DND-41 (cell line): Measurements from ENCODE around the gene HDAC7.

ENCODE experiments used
- ATAC-seq: fragments of 200-7000 bp; cut with Tn5 transposase; 3 replicates; pipeline ENCODE4 v1.9.1; 2021; ENCODE audit warnings: low read depth; ENCODE audit not compliant: insufficient read depth
- DNase-seq: peaks from one replicate; pipeline ENCODE4 v3.0.0-alpha.2; 2020
- H2AFZ ChIP-seq: 2 replicates; pipeline ENCODE4 v1.6.0; 2012; ENCODE audit warnings: low read depth, low read length
- H3K27ac ChIP-seq: 2 replicates; pipeline ENCODE4 v1.5.1; 2012; ENCODE audit warnings: low read length, inconsistent platforms
- H3K27me3 ChIP-seq: fragments of 200-600 bp; sonication (generic); 2 replicates; pipeline ENCODE4 v1.6.0; 2012; ENCODE audit warnings: low read length, mild to moderate bottlenecking, inconsistent platforms; ENCODE audit not compliant: insufficient read depth, poor library complexity
- H3K36me3 ChIP-seq: 2 replicates; pipeline ENCODE4 v1.5.1; 2012; ENCODE audit warnings: low read length, inconsistent platforms; ENCODE audit not compliant: insufficient read depth
- H3K4me1 ChIP-seq: 2 replicates; pipeline ENCODE4 v1.5.1; 2012; ENCODE audit warnings: mild to moderate bottlenecking, low read length; ENCODE audit not compliant: insufficient read depth
- H3K4me2 ChIP-seq: 2 replicates; pipeline ENCODE4 v1.6.0; 2012; ENCODE audit warnings: mild to moderate bottlenecking, moderate library complexity, low read length, inconsistent platforms; ENCODE audit not compliant: insufficient read depth
- H3K4me3 ChIP-seq, 2 experiments: fragments of 200-600 bp in 1 of 2; shearing (Covaris generic) in 1 of 2; 2 replicates each; pipeline ENCODE4 v1.5.1; 2012 to 2016; ENCODE audit warnings: inconsistent platforms in 2 of 2, low read length in 2 of 2, mild to moderate bottlenecking in 2 of 2, low read depth in 1 of 2, moderate library complexity in 1 of 2
- H3K79me2 ChIP-seq: 2 replicates; pipeline ENCODE4 v1.6.0; 2012; ENCODE audit warnings: low read length, inconsistent platforms; ENCODE audit not compliant: insufficient read depth
- H3K9ac ChIP-seq: 2 replicates; pipeline ENCODE4 v1.6.0; 2012; ENCODE audit warnings: low read depth, mild to moderate bottlenecking, inconsistent platforms, low read length, moderate library complexity
- H3K9me3 ChIP-seq: 2 replicates; pipeline ENCODE4 v1.5.1; 2012; ENCODE audit warnings: low read length, moderate library complexity, mild to moderate bottlenecking, inconsistent platforms; ENCODE audit not compliant: insufficient read depth, severe bottlenecking
- H4K20me1 ChIP-seq: 2 replicates; pipeline ENCODE4 v1.6.0; 2012; ENCODE audit warnings: low read length; ENCODE audit not compliant: insufficient read depth
- EZH2 ChIP-seq: IDR thresholded peaks from 3 replicates; pipeline ENCODE4 v1.6.1; 2012; ENCODE audit warnings: borderline replicate concordance, low read depth, mild to moderate bottlenecking, moderate library complexity, low read length, inconsistent platforms; ENCODE audit not compliant: severe bottlenecking
- TF ChIP-seq, protein P1 (sequence below): IDR thresholded peaks from 2 replicates; pipeline ENCODE4 v1.5.1; 2012; ENCODE audit warnings: borderline replicate concordance, low read length, moderate library complexity, mild to moderate bottlenecking; ENCODE audit not compliant: poor library complexity, severe bottlenecking; ENCODE audit errors: extremely low read depth

The HDAC7 gene

DNA sequence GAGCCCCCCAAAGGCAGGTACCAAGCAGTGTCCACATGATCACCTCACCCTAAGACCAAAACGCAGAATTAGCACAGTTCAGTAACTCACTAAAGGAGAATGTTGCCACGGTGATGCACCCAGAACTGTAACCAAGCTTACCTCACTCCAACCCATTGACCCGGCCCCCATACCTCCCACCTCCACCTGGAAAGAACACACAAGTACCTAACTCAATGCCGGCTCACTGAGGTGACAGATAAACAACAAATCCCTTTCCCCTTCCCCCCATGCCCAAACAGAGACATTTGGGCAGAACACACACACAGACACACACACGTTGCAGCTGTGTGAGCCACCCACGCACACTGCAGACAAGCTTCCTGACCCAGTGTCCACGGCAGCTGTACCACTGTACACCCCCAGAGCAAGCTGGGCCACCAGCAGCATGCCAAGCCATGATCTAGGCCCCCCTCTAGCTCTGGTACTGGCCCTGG lies 62.3 kb downstream of the HDAC7 start:
- H4K20me1 ChIP-seq = peaks cover 9% of the 10 kb centered on the region; the same call in 1 of the 2 replicates
- no peak overlapping the region; the same call in 1 of the 2 replicates for H3K4me2 ChIP-seq
- no peak for ATAC-seq
- H3K4me3 ChIP-seq = no peak overlapping the region
- H3K79me2 ChIP-seq = no peaks in the 10 kb centered on the region
- H3K36me3 ChIP-seq = no peaks in the 10 kb centered on the region
- peaks cover 16% of the 10 kb centered on the region for H3K4me1 ChIP-seq
- H3K27me3 ChIP-seq = peaks cover 8% of the 10 kb centered on the region
- DNase-seq = no peak
- TF ChIP-seq, protein P1, sequence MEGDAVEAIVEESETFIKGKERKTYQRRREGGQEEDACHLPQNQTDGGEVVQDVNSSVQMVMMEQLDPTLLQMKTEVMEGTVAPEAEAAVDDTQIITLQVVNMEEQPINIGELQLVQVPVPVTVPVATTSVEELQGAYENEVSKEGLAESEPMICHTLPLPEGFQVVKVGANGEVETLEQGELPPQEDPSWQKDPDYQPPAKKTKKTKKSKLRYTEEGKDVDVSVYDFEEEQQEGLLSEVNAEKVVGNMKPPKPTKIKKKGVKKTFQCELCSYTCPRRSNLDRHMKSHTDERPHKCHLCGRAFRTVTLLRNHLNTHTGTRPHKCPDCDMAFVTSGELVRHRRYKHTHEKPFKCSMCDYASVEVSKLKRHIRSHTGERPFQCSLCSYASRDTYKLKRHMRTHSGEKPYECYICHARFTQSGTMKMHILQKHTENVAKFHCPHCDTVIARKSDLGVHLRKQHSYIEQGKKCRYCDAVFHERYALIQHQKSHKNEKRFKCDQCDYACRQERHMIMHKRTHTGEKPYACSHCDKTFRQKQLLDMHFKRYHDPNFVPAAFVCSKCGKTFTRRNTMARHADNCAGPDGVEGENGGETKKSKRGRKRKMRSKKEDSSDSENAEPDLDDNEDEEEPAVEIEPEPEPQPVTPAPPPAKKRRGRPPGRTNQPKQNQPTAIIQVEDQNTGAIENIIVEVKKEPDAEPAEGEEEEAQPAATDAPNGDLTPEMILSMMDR = no peak
- no peak for TF ChIP-seq EZH2
- H3K9ac ChIP-seq = no peak overlapping the region
- no peak overlapping the region for H3K27ac ChIP-seq
- no peaks in the 10 kb centered on the region for H3K9me3 ChIP-seq
- no peak overlapping the region for H2AFZ ChIP-seq

DNA sequence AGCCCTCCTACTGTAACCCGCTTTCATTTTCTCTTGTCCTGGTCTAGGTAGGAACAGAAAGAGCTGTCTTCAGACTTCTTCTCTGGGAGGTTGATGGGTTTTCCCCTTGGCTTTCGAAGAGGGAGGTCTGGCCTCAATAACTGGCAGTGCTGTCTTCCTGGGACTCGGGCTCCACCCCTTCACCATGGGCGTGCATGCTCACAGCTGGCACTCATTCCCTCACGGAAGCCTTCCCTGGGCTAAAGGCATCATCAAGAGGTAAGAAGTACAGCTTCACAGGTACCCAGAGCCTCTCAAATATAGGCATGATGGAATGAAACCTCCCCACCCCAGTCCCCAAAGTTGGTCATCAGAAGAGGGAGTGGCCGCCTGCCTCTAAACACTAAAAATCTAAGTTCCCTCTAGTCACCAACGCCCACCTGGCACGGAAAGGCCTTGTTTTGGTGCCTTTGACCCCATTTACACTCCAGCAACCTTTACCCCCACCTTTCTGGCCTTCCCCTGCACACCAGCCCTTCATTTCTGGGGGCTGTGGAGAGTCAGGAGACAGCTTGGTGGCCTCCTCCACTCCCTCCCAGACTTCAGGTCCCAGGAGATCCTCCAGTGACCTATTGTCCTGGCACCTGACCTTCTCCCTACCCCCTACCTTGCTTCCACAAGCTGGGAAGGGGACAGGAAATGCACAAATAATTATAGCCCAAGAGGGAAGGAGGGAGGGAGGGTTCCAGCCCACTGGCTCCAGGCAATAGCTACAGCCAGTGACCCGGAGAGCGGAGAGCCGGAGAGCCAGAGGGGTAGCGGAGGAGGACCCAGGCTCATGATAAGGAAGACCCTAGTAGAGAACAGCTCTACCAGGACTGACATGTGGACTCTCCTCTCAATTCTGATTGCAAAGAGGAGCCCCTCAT lies 63.8 kb downstream of the HDAC7 start:
- H3K4me2 ChIP-seq = no peak overlapping the region
- no peak overlapping the region for H2AFZ ChIP-seq
- peaks cover 6% of the 10 kb centered on the region for H3K27me3 ChIP-seq
- DNase-seq (no peak), ATAC-seq (no peak)
- H3K4me1 ChIP-seq = peaks cover 16% of the 10 kb centered on the region
- no peak overlapping the region for H3K27ac ChIP-seq
- no peaks in the 10 kb centered on the region for H3K79me2 ChIP-seq
- H3K36me3 ChIP-seq = no peaks in the 10 kb centered on the region
- no peak overlapping the region for H3K9ac ChIP-seq
- H3K4me3 ChIP-seq = no peak overlapping the region
- H4K20me1 ChIP-seq = peaks cover 9% of the 10 kb centered on the region; the same call in 1 of the 2 replicates
- H3K9me3 ChIP-seq = no peaks in the 10 kb centered on the region
- TF ChIP-seq EZH2 = no peak
- TF ChIP-seq, protein P1 = no peak

DNA sequence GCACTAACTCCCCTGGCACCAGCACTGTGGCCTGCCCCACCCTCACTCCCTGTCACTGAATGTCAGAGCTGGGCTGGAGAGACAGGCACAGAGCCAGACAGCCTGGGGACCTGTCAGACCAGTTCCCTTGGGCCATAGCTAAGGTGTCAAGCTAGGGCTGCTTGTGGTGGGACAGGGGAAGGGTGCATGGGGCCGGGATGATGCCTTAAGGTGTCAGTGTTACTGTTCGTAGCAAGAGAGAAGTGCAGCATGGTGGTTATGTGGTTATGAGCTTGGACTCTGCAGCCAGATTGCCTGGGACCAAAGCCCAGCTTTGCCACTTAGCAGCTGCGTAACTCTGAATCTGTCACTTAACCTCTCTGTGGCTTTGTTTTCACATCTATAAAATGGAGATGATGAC lies 64.8 kb downstream of the HDAC7 start:
- no peaks in the 10 kb centered on the region for H3K79me2 ChIP-seq
- H3K9me3 ChIP-seq = no peaks in the 10 kb centered on the region
- no peaks in the 10 kb centered on the region for H3K36me3 ChIP-seq
- H2AFZ ChIP-seq = no peak overlapping the region
- no peak overlapping the region for H3K4me2 ChIP-seq
- TF ChIP-seq EZH2 = no peak
- TF ChIP-seq, protein P1 = no peak
- peaks cover 9% of the 10 kb centered on the region; the same call in 1 of the 2 replicates for H4K20me1 ChIP-seq
- DNase-seq (no peak), ATAC-seq (no peak)
- peaks cover 3% of the 10 kb centered on the region for H3K27me3 ChIP-seq
- peaks cover 16% of the 10 kb centered on the region for H3K4me1 ChIP-seq
- no peak overlapping the region for H3K27ac ChIP-seq
- H3K9ac ChIP-seq = no peak overlapping the region
- H3K4me3 ChIP-seq = no peak overlapping the region
